Upper lobe of left lung (tissue), 4 donors: ENCODE measurements around the gene HIBADH.
"Not testable (repeated sequence)": the region's sequence is repeated elsewhere in the genome, so short reads cannot be mapped to it uniquely, and the experiment has no call there.

Experiments used
- EP300 ChIP-seq, 4 donors: sonication (generic); formaldehyde crosslinking; IDR thresholded peaks; one replicate each; pipeline ENCODE4 v1.5.1; 2017; ENCODE audit warnings: antibody characterized with exemption in 4 of 4, control low read depth in 2 of 4
- POLR2A ChIP-seq, 4 donors: fragments of 450-650 bp; IDR thresholded peaks; one replicate each; pipeline ENCODE4 v1.5.1; 2016 to 2017; ENCODE audit warnings: antibody characterized with exemption in 4 of 4, mild to moderate bottlenecking in 2 of 4
- POLR2AphosphoS5 ChIP-seq, 2 donors: sonication (generic); formaldehyde crosslinking; IDR thresholded peaks; one replicate each; pipeline ENCODE4 v1.5.1; 2017; ENCODE audit warnings: antibody characterized with exemption in 2 of 2
- TF ChIP-seq, protein P1 (sequence below), 6 experiments: fragments of 450-650 bp in 4 of 6; fragments of 200-600 bp in 2 of 6; sonication (generic) in 2 of 6; IDR thresholded peaks; one replicate each; pipeline ENCODE4 v1.5.1; 2016 to 2019; ENCODE audit warnings: antibody characterized with exemption in 6 of 6

DNA sequence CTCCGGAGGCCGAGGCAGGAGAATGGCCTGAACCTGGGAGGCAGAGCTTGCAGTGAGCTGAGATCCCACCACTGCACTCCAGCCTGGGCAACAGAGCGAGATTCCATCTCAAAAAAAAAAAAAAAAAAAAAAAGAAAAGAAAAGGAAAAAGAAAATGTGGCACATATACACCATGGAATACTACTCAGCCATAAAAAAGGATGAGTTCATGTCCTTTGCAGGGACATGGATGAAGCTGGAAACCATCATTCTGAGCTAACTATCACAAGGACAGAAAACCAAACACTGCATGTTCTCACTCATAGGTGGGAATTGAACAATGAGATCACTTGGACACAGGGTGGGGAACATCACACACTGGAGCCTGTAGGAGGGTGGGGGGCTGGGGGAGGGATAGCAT is 11.4 kb upstream of the HIBADH start:
- TF ChIP-seq POLR2A, POLR2AphosphoS5, EP300 (IDR thresholded peaks at IDR 0.05): not testable (repeated sequence)
- TF ChIP-seq, protein P1, sequence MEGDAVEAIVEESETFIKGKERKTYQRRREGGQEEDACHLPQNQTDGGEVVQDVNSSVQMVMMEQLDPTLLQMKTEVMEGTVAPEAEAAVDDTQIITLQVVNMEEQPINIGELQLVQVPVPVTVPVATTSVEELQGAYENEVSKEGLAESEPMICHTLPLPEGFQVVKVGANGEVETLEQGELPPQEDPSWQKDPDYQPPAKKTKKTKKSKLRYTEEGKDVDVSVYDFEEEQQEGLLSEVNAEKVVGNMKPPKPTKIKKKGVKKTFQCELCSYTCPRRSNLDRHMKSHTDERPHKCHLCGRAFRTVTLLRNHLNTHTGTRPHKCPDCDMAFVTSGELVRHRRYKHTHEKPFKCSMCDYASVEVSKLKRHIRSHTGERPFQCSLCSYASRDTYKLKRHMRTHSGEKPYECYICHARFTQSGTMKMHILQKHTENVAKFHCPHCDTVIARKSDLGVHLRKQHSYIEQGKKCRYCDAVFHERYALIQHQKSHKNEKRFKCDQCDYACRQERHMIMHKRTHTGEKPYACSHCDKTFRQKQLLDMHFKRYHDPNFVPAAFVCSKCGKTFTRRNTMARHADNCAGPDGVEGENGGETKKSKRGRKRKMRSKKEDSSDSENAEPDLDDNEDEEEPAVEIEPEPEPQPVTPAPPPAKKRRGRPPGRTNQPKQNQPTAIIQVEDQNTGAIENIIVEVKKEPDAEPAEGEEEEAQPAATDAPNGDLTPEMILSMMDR (IDR thresholded peaks at IDR 0.05), result not testable (repeated sequence)
